GM10266 (cell line): ENCODE data around the gene SF3B5.

Source experiments
- DNase-seq: peaks from one replicate; pipeline ENCODE4 v3.0.0; 2012; ENCODE audit errors: extremely low spot score
- CTCF ChIP-seq: IDR thresholded peaks from 2 replicates; pipeline ENCODE4 v1.5.1; 2012; ENCODE audit warnings: mild to moderate bottlenecking, low read depth; ENCODE audit not compliant: control insufficient read depth, insufficient read depth; ENCODE audit errors: missing control alignments

Gene SF3B5

GRCh38 chr6:144064402-144065212, 30.8 kb downstream of the SF3B5 start:
- DNase-seq, result peak; percentile 67
- TF ChIP-seq CTCF, result no peak

- TF ChIP-seq CTCF, result peak; percentile 48
- peak; percentile 93 for DNase-seq
Measured at GRCh38 chr6:144063744-144064401, 31.5 kb downstream of the SF3B5 start.

GRCh38 chr6:144063246-144063743, 32.1 kb downstream of the SF3B5 start:
- no peak for TF ChIP-seq CTCF
- DNase-seq, result peak; percentile 13

GRCh38 chr6:144062786-144063185, 32.6 kb downstream of the SF3B5 start:
- TF ChIP-seq CTCF, result no peak
- no peak for DNase-seq

GRCh38 chr6:144059139-144059538, 36.2 kb downstream of the SF3B5 start:
- TF ChIP-seq CTCF, result no peak
- no peak for DNase-seq

- peak; percentile 59 for DNase-seq
- no peak for TF ChIP-seq CTCF
Measured at GRCh38 chr6:144055121-144055931, 40.0 kb downstream of the SF3B5 start.

GRCh38 chr6:144053601-144054000, 41.8 kb downstream of the SF3B5 start:
- DNase-seq, result no peak
- TF ChIP-seq CTCF, result no peak
